Measurements from ENCODE around the gene ERH.

Gene ERH

GRCh38 chr14:69356903-69357543, 41.1 kb downstream of the ERH start:
- no peak for DNase-seq (ENCODE audit: low read depth, low spot score)

- DNase-seq (ENCODE audit: low read depth, low spot score) = peak; percentile 84
These were observed 42.4 kb downstream of the ERH start for GRCh38 chr14:69355607-69356281.

- no peak for DNase-seq (ENCODE audit: low read depth, low spot score)
These were observed 42.9 kb downstream of the ERH start for GRCh38 chr14:69355154-69355597.

GRCh38 chr14:69354383-69355153, 43.5 kb downstream of the ERH start:
- DNase-seq (ENCODE audit: low read depth, low spot score) = no peak

- no peak for DNase-seq (ENCODE audit: low read depth, low spot score)
These were observed 44.9 kb downstream of the ERH start for GRCh38 chr14:69353168-69353567.

GRCh38 chr14:69351911-69352310, 46.2 kb downstream of the ERH start:
- no peak for DNase-seq (ENCODE audit: low read depth, low spot score)

GRCh38 chr14:69351385-69351784, 46.7 kb downstream of the ERH start:
- DNase-seq (ENCODE audit: low read depth, low spot score) = no peak

- no peak for DNase-seq (ENCODE audit: low read depth, low spot score)
These were observed 47.2 kb downstream of the ERH start for GRCh38 chr14:69350892-69351291.

- no peak for DNase-seq (ENCODE audit: low read depth, low spot score)
These were observed 48.9 kb downstream of the ERH start for GRCh38 chr14:69349091-69349777.

- DNase-seq (ENCODE audit: low read depth, low spot score) = peak; percentile 40
These were observed 51.4 kb downstream of the ERH start for GRCh38 chr14:69346710-69347109.

- no peak for DNase-seq (ENCODE audit: low read depth, low spot score)
These were observed 52.7 kb downstream of the ERH start for GRCh38 chr14:69345402-69345801.

GRCh38 chr14:69344171-69344570, 53.9 kb downstream of the ERH start:
- DNase-seq (ENCODE audit: low read depth, low spot score) = no peak

GRCh38 chr14:69342928-69343525, 55.1 kb downstream of the ERH start:
- DNase-seq (ENCODE audit: low read depth, low spot score) = no peak

- no peak for DNase-seq (ENCODE audit: low read depth, low spot score)
These were observed 58.7 kb downstream of the ERH start for GRCh38 chr14:69339426-69339825.

- DNase-seq (ENCODE audit: low read depth, low spot score) = no peak
These were observed 60.1 kb downstream of the ERH start for GRCh38 chr14:69337984-69338383.

GRCh38 chr14:69335371-69335771, 62.7 kb downstream of the ERH start:
- peak; percentile 86 for DNase-seq (ENCODE audit: low read depth, low spot score)

- no peak for DNase-seq (ENCODE audit: low read depth, low spot score)
These were observed 63.5 kb downstream of the ERH start for GRCh38 chr14:69334576-69334975.

GRCh38 chr14:69333791-69334337, 64.2 kb downstream of the ERH start:
- DNase-seq (ENCODE audit: low read depth, low spot score) = no peak

- no peak for DNase-seq (ENCODE audit: low read depth, low spot score)
These were observed 65.2 kb downstream of the ERH start for GRCh38 chr14:69332782-69333395.

- DNase-seq (ENCODE audit: low read depth, low spot score) = no peak
These were observed 66.9 kb downstream of the ERH start for GRCh38 chr14:69331206-69331605.

Data from astrocyte of the hippocampus (primary cell).